ENCODE results near the gene PDILT. TPM values are rescaled to one million over a fixed set of nuclear protein-coding genes. Genes with fewer than 3 reads are reported as not detected.

Gene PDILT
- total and polyA plus RNA-seq, 2 experiments from 2014 or later = not detected

DNA sequence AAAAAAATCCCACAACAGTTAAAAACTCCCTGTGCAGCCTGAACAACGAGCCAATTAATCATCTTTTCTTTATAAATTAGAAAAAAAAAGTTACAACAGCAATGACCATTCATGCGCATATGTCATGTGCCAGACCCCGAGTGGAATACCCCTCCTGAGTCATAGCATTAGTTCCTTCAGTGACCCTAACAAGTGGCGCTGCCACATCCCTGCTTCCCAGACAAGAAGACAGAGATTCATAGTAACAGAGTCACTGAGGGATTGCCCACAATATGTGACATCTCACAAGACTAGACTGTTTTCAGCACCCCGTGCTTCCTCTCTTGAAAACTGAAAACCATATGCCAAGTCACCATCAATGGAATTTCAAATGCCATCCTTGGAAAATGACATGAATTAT, 59.9 kb downstream of the PDILT start:
- TF ChIP-seq, protein P1, sequence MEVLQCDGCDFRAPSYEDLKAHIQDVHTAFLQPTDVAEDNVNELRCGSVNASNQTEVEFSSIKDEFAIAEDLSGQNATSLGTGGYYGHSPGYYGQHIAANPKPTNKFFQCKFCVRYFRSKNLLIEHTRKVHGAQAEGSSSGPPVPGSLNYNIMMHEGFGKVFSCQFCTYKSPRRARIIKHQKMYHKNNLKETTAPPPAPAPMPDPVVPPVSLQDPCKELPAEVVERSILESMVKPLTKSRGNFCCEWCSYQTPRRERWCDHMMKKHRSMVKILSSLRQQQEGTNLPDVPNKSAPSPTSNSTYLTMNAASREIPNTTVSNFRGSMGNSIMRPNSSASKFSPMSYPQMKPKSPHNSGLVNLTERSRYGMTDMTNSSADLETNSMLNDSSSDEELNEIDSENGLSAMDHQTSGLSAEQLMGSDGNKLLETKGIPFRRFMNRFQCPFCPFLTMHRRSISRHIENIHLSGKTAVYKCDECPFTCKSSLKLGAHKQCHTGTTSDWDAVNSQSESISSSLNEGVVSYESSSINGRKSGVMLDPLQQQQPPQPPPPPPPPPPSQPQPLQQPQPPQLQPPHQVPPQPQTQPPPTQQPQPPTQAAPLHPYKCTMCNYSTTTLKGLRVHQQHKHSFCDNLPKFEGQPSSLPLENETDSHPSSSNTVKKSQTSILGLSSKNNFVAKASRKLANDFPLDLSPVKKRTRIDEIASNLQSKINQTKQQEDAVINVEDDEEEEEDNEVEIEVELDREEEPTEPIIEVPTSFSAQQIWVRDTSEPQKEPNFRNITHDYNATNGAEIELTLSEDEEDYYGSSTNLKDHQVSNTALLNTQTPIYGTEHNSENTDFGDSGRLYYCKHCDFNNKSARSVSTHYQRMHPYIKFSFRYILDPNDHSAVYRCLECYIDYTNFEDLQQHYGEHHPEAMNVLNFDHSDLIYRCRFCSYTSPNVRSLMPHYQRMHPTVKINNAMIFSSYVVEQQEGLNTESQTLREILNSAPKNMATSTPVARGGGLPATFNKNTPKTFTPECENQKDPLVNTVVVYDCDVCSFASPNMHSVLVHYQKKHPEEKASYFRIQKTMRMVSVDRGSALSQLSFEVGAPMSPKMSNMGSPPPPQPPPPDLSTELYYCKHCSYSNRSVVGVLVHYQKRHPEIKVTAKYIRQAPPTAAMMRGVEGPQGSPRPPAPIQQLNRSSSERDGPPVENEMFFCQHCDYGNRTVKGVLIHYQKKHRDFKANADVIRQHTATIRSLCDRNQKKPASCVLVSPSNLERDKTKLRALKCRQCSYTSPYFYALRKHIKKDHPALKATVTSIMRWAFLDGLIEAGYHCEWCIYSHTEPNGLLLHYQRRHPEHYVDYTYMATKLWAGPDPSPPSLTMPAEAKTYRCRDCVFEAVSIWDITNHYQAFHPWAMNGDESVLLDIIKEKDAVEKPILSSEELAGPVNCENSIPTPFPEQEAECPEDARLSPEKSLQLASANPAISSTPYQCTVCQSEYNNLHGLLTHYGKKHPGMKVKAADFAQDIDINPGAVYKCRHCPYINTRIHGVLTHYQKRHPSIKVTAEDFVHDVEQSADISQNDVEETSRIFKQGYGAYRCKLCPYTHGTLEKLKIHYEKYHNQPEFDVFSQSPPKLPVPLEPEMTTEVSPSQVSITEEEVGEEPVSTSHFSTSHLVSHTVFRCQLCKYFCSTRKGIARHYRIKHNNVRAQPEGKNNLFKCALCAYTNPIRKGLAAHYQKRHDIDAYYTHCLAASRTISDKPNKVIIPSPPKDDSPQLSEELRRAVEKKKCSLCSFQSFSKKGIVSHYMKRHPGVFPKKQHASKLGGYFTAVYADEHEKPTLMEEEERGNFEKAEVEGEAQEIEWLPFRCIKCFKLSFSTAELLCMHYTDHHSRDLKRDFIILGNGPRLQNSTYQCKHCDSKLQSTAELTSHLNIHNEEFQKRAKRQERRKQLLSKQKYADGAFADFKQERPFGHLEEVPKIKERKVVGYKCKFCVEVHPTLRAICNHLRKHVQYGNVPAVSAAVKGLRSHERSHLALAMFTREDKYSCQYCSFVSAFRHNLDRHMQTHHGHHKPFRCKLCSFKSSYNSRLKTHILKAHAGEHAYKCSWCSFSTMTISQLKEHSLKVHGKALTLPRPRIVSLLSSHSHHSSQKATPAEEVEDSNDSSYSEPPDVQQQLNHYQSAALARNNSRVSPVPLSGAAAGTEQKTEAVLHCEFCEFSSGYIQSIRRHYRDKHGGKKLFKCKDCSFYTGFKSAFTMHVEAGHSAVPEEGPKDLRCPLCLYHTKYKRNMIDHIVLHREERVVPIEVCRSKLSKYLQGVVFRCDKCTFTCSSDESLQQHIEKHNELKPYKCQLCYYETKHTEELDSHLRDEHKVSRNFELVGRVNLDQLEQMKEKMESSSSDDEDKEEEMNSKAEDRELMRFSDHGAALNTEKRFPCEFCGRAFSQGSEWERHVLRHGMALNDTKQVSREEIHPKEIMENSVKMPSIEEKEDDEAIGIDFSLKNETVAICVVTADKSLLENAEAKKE (CRISPR knock-in tag; IDR thresholded peaks at IDR 0.05) = no peak
- TF ChIP-seq JUNB (IDR thresholded peaks at IDR 0.05; ENCODE audit: unreplicated experiment) = no peak
- TF ChIP-seq STAT1 (IDR thresholded peaks at IDR 0.05; ENCODE audit: unreplicated experiment) = no peak
- no peak for TF ChIP-seq CREB1 (CRISPR knock-in tag; IDR thresholded peaks at IDR 0.05; ENCODE audit: low read depth)
- no peak for TF ChIP-seq NANOG (IDR thresholded peaks at IDR 0.05; ENCODE audit: borderline replicate concordance)
- TF ChIP-seq POLR2AphosphoS5 (IDR thresholded peaks at IDR 0.05; ENCODE audit: low read depth) = no peak
- no peaks in the 10 kb centered on the region for H3K27me3 ChIP-seq (ENCODE audit: insufficient read depth)
- Mint-ChIP-seq H3K9me3 (no peaks in the 10 kb centered on the region), H3K4me3 (no peak overlapping the region), H3K4me1 (peaks cover 5% of the 10 kb centered on the region), H3K36me3 (ENCODE audit: low read depth) (no peaks in the 10 kb centered on the region), H3K27ac (no peak overlapping the region), H3K27me3 (ENCODE audit: insufficient read depth, low read depth, poor library complexity) (peaks cover 5% of the 10 kb centered on the region)
- DNase-seq (ENCODE audit: low spot score) = no peak
- H2AFZ ChIP-seq = no peak overlapping the region
- H3K79me2 ChIP-seq (replicated peaks; ENCODE audit: insufficient read depth) = no peaks in the 10 kb centered on the region
- H3K4me3 ChIP-seq = no peak overlapping the region
- no peaks in the 10 kb centered on the region for H3F3A ChIP-seq (replicated peaks; ENCODE audit: low read depth)
- H3K36me3 ChIP-seq (ENCODE audit: insufficient read depth) = no peaks in the 10 kb centered on the region
- ATAC-seq = no peak
- peaks cover 8% of the 10 kb centered on the region for H3K4me1 ChIP-seq (ENCODE audit: insufficient read depth)
- no peaks in the 10 kb centered on the region for H3K9me2 ChIP-seq (ENCODE audit: insufficient read depth)
- no peaks in the 10 kb centered on the region for H4K20me1 ChIP-seq (replicated peaks; ENCODE audit: insufficient read depth)
- no peak overlapping the region for H3K27ac ChIP-seq (ENCODE audit: low read depth)
- no peak overlapping the region for H3K4me2 ChIP-seq

DNA sequence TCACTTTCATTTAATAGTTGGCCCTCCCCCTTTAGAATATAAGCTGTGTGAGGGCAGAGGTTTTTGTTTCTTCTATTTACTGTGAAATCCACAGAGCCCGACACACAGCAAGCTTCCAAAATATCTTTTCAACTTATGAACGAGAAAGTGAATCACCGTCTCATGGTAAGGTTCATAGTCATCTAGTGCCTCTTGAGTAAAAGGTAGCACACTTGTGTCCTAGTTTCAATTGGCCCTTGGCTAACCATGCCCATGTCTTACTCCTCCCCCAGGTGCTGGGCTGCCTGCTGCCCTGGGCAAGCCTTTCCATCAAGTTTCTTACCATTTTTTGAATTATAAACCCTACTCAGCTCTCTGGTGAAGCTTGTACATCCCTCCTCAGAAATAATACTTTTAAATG, 64.8 kb downstream of the PDILT start:
- H3K36me3 ChIP-seq (ENCODE audit: insufficient read depth) = no peaks in the 10 kb centered on the region
- peak overlapping the region; percentile 27; the same call in 1 of the 2 replicates for H3K27ac Mint-ChIP-seq
- H3K9me2 ChIP-seq (ENCODE audit: insufficient read depth) = no peaks in the 10 kb centered on the region
- DNase-seq (ENCODE audit: low spot score) = no peak
- H3K36me3 Mint-ChIP-seq (ENCODE audit: low read depth) = no peaks in the 10 kb centered on the region
- H2AFZ ChIP-seq = no peak overlapping the region
- no peaks in the 10 kb centered on the region for H3F3A ChIP-seq (replicated peaks; ENCODE audit: low read depth)
- H3K9me3 Mint-ChIP-seq = no peaks in the 10 kb centered on the region
- H3K27me3 Mint-ChIP-seq (ENCODE audit: insufficient read depth, low read depth, poor library complexity) = no peaks in the 10 kb centered on the region
- no peak overlapping the region for H3K4me2 ChIP-seq
- H3K27me3 ChIP-seq (ENCODE audit: insufficient read depth) = no peaks in the 10 kb centered on the region
- peaks cover 17% of the 10 kb centered on the region for H3K4me1 ChIP-seq (ENCODE audit: insufficient read depth)
- peaks cover 8% of the 10 kb centered on the region for H3K4me1 Mint-ChIP-seq
- H3K27ac ChIP-seq (ENCODE audit: low read depth) = no peak overlapping the region
- H3K79me2 ChIP-seq (replicated peaks; ENCODE audit: insufficient read depth) = no peaks in the 10 kb centered on the region
- ATAC-seq = no peak
- no peaks in the 10 kb centered on the region for H4K20me1 ChIP-seq (replicated peaks; ENCODE audit: insufficient read depth)
- H3K4me3 Mint-ChIP-seq = no peak overlapping the region
- H3K4me3 ChIP-seq = no peak overlapping the region
- TF ChIP-seq, protein P2, sequence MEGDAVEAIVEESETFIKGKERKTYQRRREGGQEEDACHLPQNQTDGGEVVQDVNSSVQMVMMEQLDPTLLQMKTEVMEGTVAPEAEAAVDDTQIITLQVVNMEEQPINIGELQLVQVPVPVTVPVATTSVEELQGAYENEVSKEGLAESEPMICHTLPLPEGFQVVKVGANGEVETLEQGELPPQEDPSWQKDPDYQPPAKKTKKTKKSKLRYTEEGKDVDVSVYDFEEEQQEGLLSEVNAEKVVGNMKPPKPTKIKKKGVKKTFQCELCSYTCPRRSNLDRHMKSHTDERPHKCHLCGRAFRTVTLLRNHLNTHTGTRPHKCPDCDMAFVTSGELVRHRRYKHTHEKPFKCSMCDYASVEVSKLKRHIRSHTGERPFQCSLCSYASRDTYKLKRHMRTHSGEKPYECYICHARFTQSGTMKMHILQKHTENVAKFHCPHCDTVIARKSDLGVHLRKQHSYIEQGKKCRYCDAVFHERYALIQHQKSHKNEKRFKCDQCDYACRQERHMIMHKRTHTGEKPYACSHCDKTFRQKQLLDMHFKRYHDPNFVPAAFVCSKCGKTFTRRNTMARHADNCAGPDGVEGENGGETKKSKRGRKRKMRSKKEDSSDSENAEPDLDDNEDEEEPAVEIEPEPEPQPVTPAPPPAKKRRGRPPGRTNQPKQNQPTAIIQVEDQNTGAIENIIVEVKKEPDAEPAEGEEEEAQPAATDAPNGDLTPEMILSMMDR (conservative IDR thresholded peaks at IDR 0.05; ENCODE audit: low read depth in 2 of 2) = no peak
- TF ChIP-seq NANOG (IDR thresholded peaks at IDR 0.05; ENCODE audit: borderline replicate concordance) (no peak), EZH2 (IDR thresholded peaks at IDR 0.05; ENCODE audit: low read depth, unreplicated experiment) (no peak), JUNB (IDR thresholded peaks at IDR 0.05; ENCODE audit: unreplicated experiment) (no peak), POLR2AphosphoS5 (IDR thresholded peaks at IDR 0.05; ENCODE audit: low read depth) (no peak), ZNF331 (CRISPR knock-in tag; IDR thresholded peaks at IDR 0.05; ENCODE audit: low read depth) (no peak)
